OCI-LY7 (cell line): ENCODE results near the gene SCNN1B.

Source experiments
- EZH2phosphoT487 ChIP-seq: fragments of 200-600 bp; sonication (generic); IDR thresholded peaks from 2 replicates; pipeline ENCODE4 v1.6.1; 2018; ENCODE audit warnings: low read depth, borderline replicate concordance, mild to moderate bottlenecking, mixed run types, antibody characterized with exemption, low read length, moderate library complexity, mixed read lengths
- TF ChIP-seq, protein P1 (sequence below): fragments of 200-600 bp; sonication (generic); conservative IDR thresholded peaks from 2 replicates; pipeline ENCODE4 v1.5.1; 2014; ENCODE audit warnings: mild to moderate bottlenecking, antibody characterized with exemption, low read length, moderate library complexity, mixed read lengths

DNA sequence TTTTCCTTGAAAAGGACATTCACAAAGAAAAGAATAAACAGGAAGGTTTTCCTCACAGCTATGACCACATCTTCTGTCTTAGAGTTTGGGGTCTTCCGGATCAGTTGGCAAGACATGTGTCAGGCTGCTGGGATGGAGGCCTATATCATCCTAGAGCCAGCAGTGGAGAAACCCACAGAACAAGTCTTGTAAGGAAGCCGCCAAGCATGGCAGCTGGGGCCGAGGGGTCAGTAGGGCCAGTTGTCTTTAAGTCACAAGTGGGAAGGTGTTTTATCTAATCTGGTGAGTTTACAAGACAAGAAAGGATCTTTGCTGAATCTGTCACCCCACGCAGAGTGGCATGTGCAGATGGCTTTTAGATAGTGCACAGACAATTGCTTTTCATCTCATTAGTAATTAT, 25.7 kb downstream of the SCNN1B start:
- TF ChIP-seq, protein P1, sequence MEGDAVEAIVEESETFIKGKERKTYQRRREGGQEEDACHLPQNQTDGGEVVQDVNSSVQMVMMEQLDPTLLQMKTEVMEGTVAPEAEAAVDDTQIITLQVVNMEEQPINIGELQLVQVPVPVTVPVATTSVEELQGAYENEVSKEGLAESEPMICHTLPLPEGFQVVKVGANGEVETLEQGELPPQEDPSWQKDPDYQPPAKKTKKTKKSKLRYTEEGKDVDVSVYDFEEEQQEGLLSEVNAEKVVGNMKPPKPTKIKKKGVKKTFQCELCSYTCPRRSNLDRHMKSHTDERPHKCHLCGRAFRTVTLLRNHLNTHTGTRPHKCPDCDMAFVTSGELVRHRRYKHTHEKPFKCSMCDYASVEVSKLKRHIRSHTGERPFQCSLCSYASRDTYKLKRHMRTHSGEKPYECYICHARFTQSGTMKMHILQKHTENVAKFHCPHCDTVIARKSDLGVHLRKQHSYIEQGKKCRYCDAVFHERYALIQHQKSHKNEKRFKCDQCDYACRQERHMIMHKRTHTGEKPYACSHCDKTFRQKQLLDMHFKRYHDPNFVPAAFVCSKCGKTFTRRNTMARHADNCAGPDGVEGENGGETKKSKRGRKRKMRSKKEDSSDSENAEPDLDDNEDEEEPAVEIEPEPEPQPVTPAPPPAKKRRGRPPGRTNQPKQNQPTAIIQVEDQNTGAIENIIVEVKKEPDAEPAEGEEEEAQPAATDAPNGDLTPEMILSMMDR, result no peak
- TF ChIP-seq EZH2phosphoT487, result no peak
